Nephron progenitor cell (in vitro differentiated cells): ENCODE results near the gene MUC12.
"Not testable (repeated sequence)": the region's sequence is repeated elsewhere in the genome, so short reads cannot be mapped to it uniquely, and the experiment has no call there.

Experiments used
- DNase-seq: peaks from one replicate; pipeline ENCODE4 v3.0.0; 2021
- H3K27ac Mint-ChIP-seq: 2 replicates; pipeline ENCODE4 v1.8.0; 2021; ENCODE audit warnings: mild to moderate bottlenecking, moderate library complexity, mixed read lengths
- H3K27me3 Mint-ChIP-seq: 2 replicates; pipeline ENCODE4 v1.8.0; 2021; ENCODE audit warnings: mild to moderate bottlenecking, low read depth, mixed read lengths; ENCODE audit not compliant: poor library complexity
- H3K36me3 Mint-ChIP-seq: 2 replicates; pipeline ENCODE4 v1.8.0; 2021; ENCODE audit warnings: low read depth, mixed read lengths
- H3K4me1 Mint-ChIP-seq: 2 replicates; pipeline ENCODE4 v1.8.0; 2021; ENCODE audit warnings: mixed read lengths
- H3K4me3 Mint-ChIP-seq: 2 replicates; pipeline ENCODE4 v1.8.0; 2021; ENCODE audit warnings: mild to moderate bottlenecking, moderate library complexity, mixed read lengths
- H3K9me3 Mint-ChIP-seq: 2 replicates; pipeline ENCODE4 v1.8.0; 2021; ENCODE audit warnings: mild to moderate bottlenecking, moderate library complexity, mixed read lengths
- CTCF ChIP-seq: fragments of 200-600 bp; sonication (generic); IDR thresholded peaks from 2 replicates; pipeline ENCODE4 v1.5.0; 2021; ENCODE audit warnings: antibody characterized with exemption

The MUC12 gene

GRCh38 chr7:100969066-100969615 is at the start of gene MUC12:
Gene MUC12, plus strand, starts transcription at chr7:100969565. Its CDS starts 58 bp downstream, at chr7:100969623.
- Mint-ChIP-seq H3K36me3 (no peaks in the 10 kb centered on the region), H3K27ac (no peak within 1 kb of the TSS), H3K4me1 (peaks cover 35% of the 10 kb centered on the region), H3K4me3 (no peak within 1 kb of the TSS), H3K27me3 (peaks cover 92% of the 10 kb centered on the region), H3K9me3 (peaks cover 8% of the 10 kb centered on the region)
- no peak for TF ChIP-seq CTCF
- no peak for DNase-seq

GRCh38 chr7:100919779-100920437 is 49.5 kb upstream of the MUC12 start:
- DNase-seq, H3K36me3 Mint-ChIP-seq, H3K27ac Mint-ChIP-seq, H3K4me3 Mint-ChIP-seq, H3K9me3 Mint-ChIP-seq, H3K4me1 Mint-ChIP-seq: not testable (repeated sequence)
- H3K27me3 Mint-ChIP-seq, result peaks cover 18% of the 10 kb centered on the region

GRCh38 chr7:100921039-100921438 is 48.3 kb upstream of the MUC12 start:
- no peaks in the 10 kb centered on the region for H3K4me1 Mint-ChIP-seq

GRCh38 chr7:100923616-100924015 is 45.7 kb upstream of the MUC12 start:
- not testable (repeated sequence) for H3K4me1 Mint-ChIP-seq, H3K4me3 Mint-ChIP-seq, H3K9me3 Mint-ChIP-seq, H3K27ac Mint-ChIP-seq, DNase-seq, H3K36me3 Mint-ChIP-seq
- H3K27me3 Mint-ChIP-seq, result peaks cover 18% of the 10 kb centered on the region

More at GRCh38 chr7:100921039-100921438, 48.3 kb upstream of the MUC12 start:
- no peak for TF ChIP-seq CTCF
- no peak overlapping the region for H3K27ac Mint-ChIP-seq
- H3K27me3 Mint-ChIP-seq, result peaks cover 18% of the 10 kb centered on the region
- DNase-seq, result no peak
- no peaks in the 10 kb centered on the region for H3K9me3 Mint-ChIP-seq
- no peaks in the 10 kb centered on the region for H3K36me3 Mint-ChIP-seq
- no peak overlapping the region for H3K4me3 Mint-ChIP-seq

GRCh38 chr7:100929808-100930174 is 39.6 kb upstream of the MUC12 start:
- H3K27ac Mint-ChIP-seq, result no peak overlapping the region
- peaks cover 29% of the 10 kb centered on the region for H3K9me3 Mint-ChIP-seq
- H3K36me3 Mint-ChIP-seq, result peaks cover 6% of the 10 kb centered on the region
- H3K4me3 Mint-ChIP-seq, result no peak overlapping the region
- no peak for TF ChIP-seq CTCF
- DNase-seq, result no peak
- peaks cover 9% of the 10 kb centered on the region for H3K27me3 Mint-ChIP-seq
- no peaks in the 10 kb centered on the region for H3K4me1 Mint-ChIP-seq

GRCh38 chr7:100933734-100934133 is 35.6 kb upstream of the MUC12 start:
- Mint-ChIP-seq H3K4me3 (no peak overlapping the region), H3K4me1 (no peaks in the 10 kb centered on the region), H3K27me3 (peaks cover 10% of the 10 kb centered on the region), H3K36me3 (peaks cover 6% of the 10 kb centered on the region), H3K9me3 (peaks cover 35% of the 10 kb centered on the region), H3K27ac (no peak overlapping the region)
- TF ChIP-seq CTCF, result no peak
- no peak for DNase-seq

GRCh38 chr7:100935381-100935780 is 34.0 kb upstream of the MUC12 start:
- H3K36me3 Mint-ChIP-seq, H3K27ac Mint-ChIP-seq, H3K4me1 Mint-ChIP-seq, H3K27me3 Mint-ChIP-seq, H3K4me3 Mint-ChIP-seq, DNase-seq: not testable (repeated sequence)
- peaks cover 47% of the 10 kb centered on the region for H3K9me3 Mint-ChIP-seq

- DNase-seq, H3K4me1 Mint-ChIP-seq, H3K27ac Mint-ChIP-seq, H3K36me3 Mint-ChIP-seq, H3K4me3 Mint-ChIP-seq: not testable (repeated sequence)
- peaks cover 12% of the 10 kb centered on the region for H3K27me3 Mint-ChIP-seq
- H3K9me3 Mint-ChIP-seq, result peaks cover 43% of the 10 kb centered on the region
Measured at GRCh38 chr7:100936167-100936566, 33.2 kb upstream of the MUC12 start.
